ENCODE measurements around the gene SP3. TPM values are rescaled to one million over a fixed set of nuclear protein-coding genes. Genes with fewer than 3 reads are reported as not detected.

SP3 gene
- total and polyA plus RNA-seq, 4 donors, result 14.5 to 183 (median 55.2) TPM

DNA sequence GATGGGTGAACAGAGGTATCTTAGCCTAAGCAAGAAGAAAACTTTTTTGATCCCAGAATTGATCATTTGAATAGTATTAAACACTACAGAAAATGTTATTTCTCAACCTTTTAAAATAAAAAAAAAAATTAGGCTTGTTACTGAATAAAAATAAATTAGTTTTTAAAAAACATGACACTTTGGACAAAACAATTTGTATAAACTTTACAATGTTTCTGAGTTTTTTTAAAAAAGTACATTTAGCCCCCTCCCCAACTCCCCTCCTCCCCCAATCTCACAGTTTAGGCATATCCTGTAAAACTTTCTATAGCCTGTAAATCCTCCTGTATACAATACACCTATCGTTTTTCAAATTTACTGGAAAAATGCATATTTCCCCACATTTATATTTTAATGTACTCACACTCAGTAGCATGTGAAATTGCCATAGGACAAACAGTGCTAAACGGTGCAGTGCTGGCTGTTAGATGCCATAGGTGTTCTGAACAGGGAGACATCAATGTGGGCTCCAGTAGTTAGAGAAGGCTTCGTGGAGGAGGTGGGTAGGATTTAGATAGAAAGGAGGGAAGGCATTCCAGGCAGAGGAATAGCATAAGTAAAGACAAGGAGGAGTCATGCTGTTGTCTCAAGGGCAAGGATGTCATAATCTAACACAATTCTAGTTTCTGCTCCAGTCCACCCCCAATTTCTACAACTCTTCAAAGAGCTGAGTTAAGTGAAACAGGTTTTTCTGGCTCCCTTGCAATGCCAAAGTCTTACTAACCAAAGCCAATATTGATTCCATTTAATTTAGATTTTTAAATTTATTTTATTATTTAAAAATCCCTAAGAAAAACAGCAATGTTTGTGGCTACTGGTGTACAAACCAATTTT, 50.9 kb downstream of the SP3 start:
- Histone ChIP-seq H3K9ac (ENCODE audit: insufficient read depth in 1 of 2, low read length in 2 of 2) (no peak overlapping the region), H3K36me3 (ENCODE audit: control insufficient read depth in 4 of 4, insufficient read depth in 4 of 4, low read length in 4 of 4) (peaks cover 6 to 33% (median 15%) of the 10 kb centered on the region in 4 donors), H3K9me3 (ENCODE audit: control insufficient read depth in 4 of 4, insufficient read depth in 3 of 4, low read length in 3 of 4) (no peaks in the 10 kb centered on the region), H3K4me1 (ENCODE audit: control insufficient read depth in 5 of 5, insufficient read depth in 5 of 5, low read length in 5 of 5) (no peaks in the 10 kb centered on the region), H3K27me3 (ENCODE audit: control insufficient read depth in 3 of 3, insufficient read depth in 3 of 3, low read length in 2 of 3) (no peaks in the 10 kb centered on the region), H3K4me3 (no peak overlapping the region), H3K27ac (ENCODE audit: low read depth in 1 of 2, low read length in 1 of 2) (no peak overlapping the region)
- ATAC-seq (ENCODE audit: insufficient read depth, low FRiP score) (no peak), DNase-seq (peak in 1 of 3 donors; percentile 44)
- WGBS, 2 donors, result 83 to 91% methylated on average over 3 of the region's 3 CpGs
- TF ChIP-seq, protein P1, sequence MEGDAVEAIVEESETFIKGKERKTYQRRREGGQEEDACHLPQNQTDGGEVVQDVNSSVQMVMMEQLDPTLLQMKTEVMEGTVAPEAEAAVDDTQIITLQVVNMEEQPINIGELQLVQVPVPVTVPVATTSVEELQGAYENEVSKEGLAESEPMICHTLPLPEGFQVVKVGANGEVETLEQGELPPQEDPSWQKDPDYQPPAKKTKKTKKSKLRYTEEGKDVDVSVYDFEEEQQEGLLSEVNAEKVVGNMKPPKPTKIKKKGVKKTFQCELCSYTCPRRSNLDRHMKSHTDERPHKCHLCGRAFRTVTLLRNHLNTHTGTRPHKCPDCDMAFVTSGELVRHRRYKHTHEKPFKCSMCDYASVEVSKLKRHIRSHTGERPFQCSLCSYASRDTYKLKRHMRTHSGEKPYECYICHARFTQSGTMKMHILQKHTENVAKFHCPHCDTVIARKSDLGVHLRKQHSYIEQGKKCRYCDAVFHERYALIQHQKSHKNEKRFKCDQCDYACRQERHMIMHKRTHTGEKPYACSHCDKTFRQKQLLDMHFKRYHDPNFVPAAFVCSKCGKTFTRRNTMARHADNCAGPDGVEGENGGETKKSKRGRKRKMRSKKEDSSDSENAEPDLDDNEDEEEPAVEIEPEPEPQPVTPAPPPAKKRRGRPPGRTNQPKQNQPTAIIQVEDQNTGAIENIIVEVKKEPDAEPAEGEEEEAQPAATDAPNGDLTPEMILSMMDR (IDR thresholded peaks at IDR 0.05; ENCODE audit: control extremely low read depth, extremely low read depth), result no peak

DNA sequence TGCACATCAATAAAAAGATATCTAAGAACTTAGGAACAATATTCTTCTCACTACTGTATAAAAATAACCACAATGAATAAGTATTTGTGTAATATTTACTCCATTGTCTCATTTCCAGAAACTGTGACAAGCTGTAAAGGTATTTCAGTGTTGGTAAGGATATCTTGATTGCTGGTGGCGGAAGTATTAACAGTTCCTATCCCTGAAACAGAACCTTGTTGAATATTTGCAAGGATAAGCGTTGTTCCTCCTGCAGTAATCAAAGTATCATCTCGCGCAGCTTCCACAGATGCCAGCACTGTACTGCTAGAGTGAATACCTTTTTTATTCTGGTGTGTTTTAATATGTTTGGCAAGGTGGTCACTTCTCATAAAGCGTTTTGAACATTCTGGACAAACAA, 55.3 kb downstream of the SP3 start:
- H3K27me3 ChIP-seq (ENCODE audit: control insufficient read depth in 3 of 3, insufficient read depth in 3 of 3, low read length in 2 of 3), result no peaks in the 10 kb centered on the region
- H3K4me1 ChIP-seq (ENCODE audit: control insufficient read depth in 5 of 5, insufficient read depth in 5 of 5, low read length in 5 of 5), result no peaks in the 10 kb centered on the region
- H3K27ac ChIP-seq (ENCODE audit: low read depth in 1 of 2, low read length in 1 of 2), result no peak overlapping the region
- 97 to 98% methylated on average over 5 of the region's 5 CpGs for WGBS, 2 donors
- no peaks in the 10 kb centered on the region for H3K9me3 ChIP-seq (ENCODE audit: control insufficient read depth in 4 of 4, insufficient read depth in 3 of 4, low read length in 3 of 4)
- H3K9ac ChIP-seq (ENCODE audit: insufficient read depth in 1 of 2, low read length in 2 of 2), result no peak overlapping the region
- H3K36me3 ChIP-seq (ENCODE audit: control insufficient read depth in 4 of 4, insufficient read depth in 4 of 4, low read length in 4 of 4), result peaks cover 8 to 29% (median 15%) of the 10 kb centered on the region in 4 donors
- no peak for DNase-seq
- ATAC-seq (ENCODE audit: insufficient read depth, low FRiP score), result no peak
- TF ChIP-seq, protein P1 (IDR thresholded peaks at IDR 0.05; ENCODE audit: control extremely low read depth, extremely low read depth), result no peak
- no peak overlapping the region for H3K4me3 ChIP-seq

DNA sequence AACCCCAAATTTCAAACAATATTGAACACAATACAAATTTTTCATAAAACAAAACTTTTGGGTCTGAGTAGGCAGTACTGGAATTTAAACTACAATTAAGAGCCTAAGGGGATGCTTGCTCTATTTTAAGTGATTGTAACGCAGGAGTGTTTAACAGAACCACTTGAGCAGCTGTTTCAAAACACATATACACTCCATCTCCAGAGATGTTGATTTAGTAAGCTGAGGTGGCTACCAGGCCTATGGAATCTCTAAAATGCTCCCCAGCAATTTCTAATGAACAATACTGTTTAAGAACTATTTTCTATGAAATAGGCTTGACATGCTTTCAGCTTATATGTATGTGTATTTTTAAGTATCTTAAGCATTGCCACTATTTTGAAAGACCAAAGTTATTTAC, 58.5 kb downstream of the SP3 start:
- H3K27me3 ChIP-seq (ENCODE audit: control insufficient read depth in 3 of 3, insufficient read depth in 3 of 3, low read length in 2 of 3), result no peaks in the 10 kb centered on the region
- H3K27ac ChIP-seq (ENCODE audit: low read depth in 1 of 2, low read length in 1 of 2), result no peak overlapping the region
- DNase-seq, result peak in 2 of 3 donors; percentile 24 to 46
- TF ChIP-seq, protein P1 (IDR thresholded peaks at IDR 0.05; ENCODE audit: control extremely low read depth, extremely low read depth), result no peak
- H3K9ac ChIP-seq (ENCODE audit: insufficient read depth in 1 of 2, low read length in 2 of 2), result no peak overlapping the region
- WGBS, 2 donors, result 68 to 80% methylated on average over 1 of the region's 1 CpG
- no peaks in the 10 kb centered on the region for H3K9me3 ChIP-seq (ENCODE audit: control insufficient read depth in 4 of 4, insufficient read depth in 3 of 4, low read length in 3 of 4)
- H3K4me1 ChIP-seq (ENCODE audit: control insufficient read depth in 5 of 5, insufficient read depth in 5 of 5, low read length in 5 of 5), result no peaks in the 10 kb centered on the region
- no peak overlapping the region for H3K4me3 ChIP-seq
- peaks cover 8 to 19% (median 9%) of the 10 kb centered on the region in 4 donors for H3K36me3 ChIP-seq (ENCODE audit: control insufficient read depth in 4 of 4, insufficient read depth in 4 of 4, low read length in 4 of 4)
- ATAC-seq (ENCODE audit: insufficient read depth, low FRiP score), result no peak
